Uterus (tissue), 4 donors: ENCODE results near the gene AGBL4. TPM values are rescaled to one million over a fixed set of nuclear protein-coding genes. Genes with fewer than 3 reads are reported as not detected.
"Not testable (repeated sequence)": the region's sequence is repeated elsewhere in the genome, so short reads cannot be mapped to it uniquely, and the experiment has no call there.

Experiments
- DNase-seq, 2 donors: peaks; one replicate each; pipeline ENCODE4 v3.0.0-alpha.2; 2019 to 2020
- H3K27ac ChIP-seq, 2 donors: fragments of 200-600 bp; sonication (generic); 1 replicate in 1 of 2; 2 replicates in 1 of 2; pipeline ENCODE4 v1.5.1; 2016 to 2018
- H3K27me3 ChIP-seq, 2 donors: fragments of 200-600 bp; sonication (generic); one replicate each; pipeline ENCODE4 v1.5.1; 2018 to 2019; ENCODE audit warnings: control low read depth in 1 of 2
- H3K36me3 ChIP-seq, 2 donors: fragments of 200-600 bp; sonication (generic); one replicate each; pipeline ENCODE4 v1.5.1; 2019; ENCODE audit warnings: control low read depth in 1 of 2
- H3K4me1 ChIP-seq, 2 donors: fragments of 200-600 bp; sonication (generic); one replicate each; pipeline ENCODE4 v1.5.1; 2018 to 2019; ENCODE audit warnings: control low read depth in 1 of 2
- H3K4me3 ChIP-seq, 2 donors: fragments of 200-600 bp; sonication (generic); 1 replicate in 1 of 2; 2 replicates in 1 of 2; pipeline ENCODE4 v1.5.1; 2018 to 2019; ENCODE audit warnings: mild to moderate bottlenecking in 1 of 2
- H3K9me3 ChIP-seq, 2 donors: fragments of 200-600 bp; sonication (generic); one replicate each; pipeline ENCODE4 v1.5.1; 2019; ENCODE audit warnings: control low read depth in 1 of 2
- CTCF ChIP-seq, 4 experiments: fragments of 200-600 bp in 2 of 4; fragments of 450-650 bp in 2 of 4; sonication (generic) in 2 of 4; IDR thresholded peaks; one replicate each; pipeline ENCODE4 v1.5.1; 2016 to 2019; ENCODE audit warnings: antibody characterized with exemption in 4 of 4, mild to moderate bottlenecking in 2 of 4, moderate library complexity in 1 of 4
- POLR2A ChIP-seq, 2 donors: fragments of 450-650 bp; IDR thresholded peaks; one replicate each; pipeline ENCODE4 v1.6.1; 2016; ENCODE audit warnings: antibody characterized with exemption in 2 of 2, mild to moderate bottlenecking in 1 of 2, moderate library complexity in 1 of 2
- intact Hi-C: fragments of 100-400 bp; cut with DNase I; formaldehyde crosslinking; loops from one replicate; pipeline ENCODE4 v1.15.1; 2023; ENCODE audit warnings: low total_unique reads
- total RNA-seq, 4 donors: library from RNA; depleted of rRNA in 3 of 4; stranded (reverse); fragments of >200 nt in 3 of 4; gene quantifications; one replicate each; pipeline versions ENCODE4 v1.1.0 to v1.2.4, GENCODE V29; 2014 to 2023
- donor health status: DM: yes; HTN: yes; CAD: no.

AGBL4 gene
- total RNA-seq, 4 donors from 2014 or later: 0.85 to 1.9 TPM; not detected in 2

- intact Hi-C loops: no loop called here
- no peak for DNase-seq
- Histone ChIP-seq H3K4me3 (no peak overlapping the region), H3K36me3 (no peaks in the 10 kb centered on the region), H3K27ac (no peak overlapping the region), H3K4me1 (no peaks in the 10 kb centered on the region), H3K9me3 (no peaks in the 10 kb centered on the region), H3K27me3 (no peaks in the 10 kb centered on the region)
- no peak for TF ChIP-seq POLR2A (IDR thresholded peaks at IDR 0.05)
- no peak for TF ChIP-seq CTCF (IDR thresholded peaks at IDR 0.05)
Observed at GRCh38 chr1:49331066-49331852, 692.5 kb downstream of the AGBL4 start.

GRCh38 chr1:49323925-49324540, 699.7 kb downstream of the AGBL4 start:
- H3K4me1 ChIP-seq: no peaks in the 10 kb centered on the region
- DNase-seq: no peak
- TF ChIP-seq CTCF (IDR thresholded peaks at IDR 0.05) (no peak), POLR2A (IDR thresholded peaks at IDR 0.05) (no peak)

GRCh38 chr1:49320493-49320892, 703.3 kb downstream of the AGBL4 start:
- H3K27me3 ChIP-seq, H3K9me3 ChIP-seq, H3K27ac ChIP-seq, intact Hi-C loops, H3K36me3 ChIP-seq, DNase-seq, H3K4me1 ChIP-seq, H3K4me3 ChIP-seq: not testable (repeated sequence)

More at GRCh38 chr1:49323925-49324540, 699.7 kb downstream of the AGBL4 start:
- Histone ChIP-seq H3K27ac (no peak overlapping the region), H3K36me3 (no peaks in the 10 kb centered on the region), H3K27me3 (no peaks in the 10 kb centered on the region), H3K9me3 (no peaks in the 10 kb centered on the region), H3K4me3 (no peak overlapping the region)
- intact Hi-C loops: no loop called here

GRCh38 chr1:49319426-49319963, 704.3 kb downstream of the AGBL4 start:
- TF ChIP-seq CTCF (IDR thresholded peaks at IDR 0.05): no peak
- TF ChIP-seq POLR2A (IDR thresholded peaks at IDR 0.05): no peak
- DNase-seq: no peak
- H3K27ac ChIP-seq: no peak overlapping the region
- intact Hi-C loops: no loop called here
- H3K4me1 ChIP-seq: no peaks in the 10 kb centered on the region
- no peak overlapping the region for H3K4me3 ChIP-seq
- H3K9me3 ChIP-seq: no peaks in the 10 kb centered on the region
- no peaks in the 10 kb centered on the region for H3K27me3 ChIP-seq
- H3K36me3 ChIP-seq: no peaks in the 10 kb centered on the region

- no peaks in the 10 kb centered on the region for H3K36me3 ChIP-seq
Observed at GRCh38 chr1:49318218-49318617, 705.5 kb downstream of the AGBL4 start.

More at GRCh38 chr1:49318218-49318617, 705.5 kb downstream of the AGBL4 start:
- H3K27me3 ChIP-seq: no peaks in the 10 kb centered on the region
- no peak overlapping the region for H3K27ac ChIP-seq
- no peaks in the 10 kb centered on the region for H3K4me1 ChIP-seq
- DNase-seq: no peak
- no peak for TF ChIP-seq POLR2A (IDR thresholded peaks at IDR 0.05)
- TF ChIP-seq CTCF (IDR thresholded peaks at IDR 0.05): no peak
- H3K9me3 ChIP-seq: no peaks in the 10 kb centered on the region
- intact Hi-C loops: no loop called here
- H3K4me3 ChIP-seq: no peak overlapping the region
